ENCODE results near the gene TTC39C.

Gene TTC39C

GRCh38 chr18:24014062-24014985, at the start of gene TTC39C:
TSS of gene TTC39C (plus strand) at chr18:24014754. CDS start at chr18:24014872, 118 bp downstream.
- DNase-seq (ENCODE audit: low read depth), result no peak

- DNase-seq (ENCODE audit: low read depth), result no peak
Measured at GRCh38 chr18:23966909-23967308, 47.6 kb upstream of the TTC39C start.

GRCh38 chr18:23967321-23968089, 47.0 kb upstream of the TTC39C start:
- no peak for DNase-seq (ENCODE audit: low read depth)

- DNase-seq (ENCODE audit: low read depth), result no peak
Measured at GRCh38 chr18:23968638-23969604, 45.6 kb upstream of the TTC39C start.

GRCh38 chr18:23969664-23970063, 44.9 kb upstream of the TTC39C start:
- DNase-seq (ENCODE audit: low read depth), result no peak

GRCh38 chr18:23970161-23971096, 44.1 kb upstream of the TTC39C start:
- DNase-seq (ENCODE audit: low read depth), result no peak

- DNase-seq (ENCODE audit: low read depth), result no peak
Measured at GRCh38 chr18:23971097-23971440, 43.5 kb upstream of the TTC39C start.

GRCh38 chr18:23971666-23972230, 42.8 kb upstream of the TTC39C start:
- no peak for DNase-seq (ENCODE audit: low read depth)

- DNase-seq (ENCODE audit: low read depth), result no peak
Measured at GRCh38 chr18:23972453-23972852, 42.1 kb upstream of the TTC39C start.

- no peak for DNase-seq (ENCODE audit: low read depth)
Measured at GRCh38 chr18:23977103-23977502, 37.5 kb upstream of the TTC39C start.

GRCh38 chr18:23977719-23978483, 36.7 kb upstream of the TTC39C start:
- no peak for DNase-seq (ENCODE audit: low read depth)

GRCh38 chr18:23981369-23981980, 33.1 kb upstream of the TTC39C start:
- no peak for DNase-seq (ENCODE audit: low read depth)

GRCh38 chr18:23982155-23983079, 32.1 kb upstream of the TTC39C start:
- peak; percentile 52 for DNase-seq (ENCODE audit: low read depth)

- no peak for DNase-seq (ENCODE audit: low read depth)
Measured at GRCh38 chr18:23983112-23983511, 31.4 kb upstream of the TTC39C start.

- no peak for DNase-seq (ENCODE audit: low read depth)
Measured at GRCh38 chr18:23986600-23987359, 27.8 kb upstream of the TTC39C start.

GRCh38 chr18:23990474-23991410, 23.8 kb upstream of the TTC39C start:
- peak; percentile 12 for DNase-seq (ENCODE audit: low read depth)
